H1 (cell line): ENCODE data around the gene PXDN. TPM values are rescaled to one million over a fixed set of nuclear protein-coding genes. Genes with fewer than 3 reads are reported as not detected.

Source experiments
- BRCA1 ChIP-seq: IDR thresholded peaks from 2 replicates; pipeline ENCODE4 v1.6.1; 2012; ENCODE audit warnings: low read depth, low read length, improper control_type of control experiment
- CBX5 ChIP-seq: fragments of 300-800, 300-1000 bp; sonication (generic); IDR thresholded peaks from 2 replicates; pipeline ENCODE4 v1.7.1; 2016; ENCODE audit warnings: antibody characterized with exemption, low read length, low read depth
- CHD7 ChIP-seq: fragments of 300-600 bp; sonication (generic); IDR thresholded peaks from 2 replicates; pipeline ENCODE4 v1.7.1; 2012; ENCODE audit warnings: low read length, moderate library complexity, mild to moderate bottlenecking, inconsistent platforms; ENCODE audit not compliant: insufficient replicate concordance
- FOSL1 ChIP-seq: IDR thresholded peaks from 2 replicates; pipeline ENCODE4 v1.6.1; 2011; ENCODE audit warnings: mild to moderate bottlenecking, low read depth, low read length, moderate library complexity; ENCODE audit not compliant: insufficient read depth
- GABPA ChIP-seq: IDR thresholded peaks from 2 replicates; pipeline ENCODE4 v1.6.1; 2011; ENCODE audit warnings: mild to moderate bottlenecking, low read length, moderate library complexity, borderline replicate concordance; ENCODE audit not compliant: insufficient read depth
- HDAC2 ChIP-seq, 2 experiments: fragments of 300-600 bp in 1 of 2; sonication (generic) in 1 of 2; IDR thresholded peaks; 2 replicates each; pipeline ENCODE4 v1.6.1; 2011 to 2012; ENCODE audit warnings: low read depth in 2 of 2, low read length in 2 of 2, mild to moderate bottlenecking in 2 of 2, moderate library complexity in 2 of 2, borderline replicate concordance in 1 of 2, inconsistent platforms in 1 of 2
- PHF8 ChIP-seq: fragments of 200-600 bp; sonication (generic); conservative IDR thresholded peaks from 2 replicates; pipeline ENCODE4 v1.7.1; 2012; ENCODE audit warnings: low read depth, mild to moderate bottlenecking, inconsistent platforms, low read length, moderate library complexity
- RFX5 ChIP-seq: IDR thresholded peaks from 2 replicates; pipeline ENCODE4 v1.6.1; 2011; ENCODE audit warnings: low read depth, low read length, improper control_type of control experiment, borderline replicate concordance
- RXRA ChIP-seq: IDR thresholded peaks from 2 replicates; pipeline ENCODE4 v1.6.1; 2011; ENCODE audit warnings: low read depth, mild to moderate bottlenecking, low read length, moderate library complexity; ENCODE audit not compliant: insufficient read depth
- SRF ChIP-seq: IDR thresholded peaks from 2 replicates; pipeline ENCODE4 v1.6.1; 2011; ENCODE audit warnings: mild to moderate bottlenecking, low read depth, low read length, moderate library complexity
- polyA plus RNA-seq, 7 experiments: library from polyadenylated mRNA; depleted of rRNA in 3 of 7; stranded (reverse) in 5 of 7; unstranded in 2 of 7; fragments of >200 nt in 5 of 7; fragments of 200-250 nt in 2 of 7; gene quantifications; 1 replicate in 5 of 7; 2 replicates in 1 of 7; 4 replicates in 1 of 7; pipeline versions ENCODE4 v1.2.1 to v1.2.3, GENCODE V29; 2011 to 2013; ENCODE audit warnings: missing spikeins in 2 of 7, mixed read lengths in 2 of 7
- total RNA-seq: library from RNA; stranded (reverse); fragmentation: NEBNext Ultra II Directional; extraction: Animal tissue kit (Norgen Biotek cat#: 25700); gene quantifications from 2 replicates; pipeline ENCODE4 v1.2.1, GENCODE V29; 2021

The PXDN gene
- total and polyA plus RNA-seq, 2 of the 8 experiments (the other 6 are each of a cell fraction or from before 2014, with no cell fraction given): 104 to 141 TPM

GRCh38 chr2:1755436-1756191 is 11.3 kb upstream of the PXDN start (continued):
- TF ChIP-seq CHD7: no peak
- TF ChIP-seq BRCA1: no peak
- TF ChIP-seq RXRA: no peak
- no peak for TF ChIP-seq FOSL1
- TF ChIP-seq RFX5: no peak
- no peak for TF ChIP-seq GABPA
- no peak for TF ChIP-seq SRF
- TF ChIP-seq CBX5: no peak
- no peak for TF ChIP-seq PHF8
- no peak for TF ChIP-seq HDAC2 (IDR thresholded peaks at IDR 0.05; ENCODE audit: borderline replicate concordance in 1 of 2, low read depth in 2 of 2, low read length in 2 of 2)
